A549 (cell line): ENCODE measurements around the gene ACSS3.

Experiments
- HEYL ChIP-seq: fragments of 250-450 bp; sonication (Bioruptor Pico); IDR thresholded peaks from 2 replicates; pipeline ENCODE4 v1.8.0; 2021; ENCODE audit warnings: mild to moderate bottlenecking, moderate library complexity
- MYC ChIP-seq: IDR thresholded peaks from 2 replicates; pipeline ENCODE4 v1.6.1; 2012; ENCODE audit warnings: mild to moderate bottlenecking, inconsistent platforms, low read length, improper control_type of control experiment, borderline replicate concordance

GRCh38 chr12:81083018-81083417, 5.1 kb downstream of the ACSS3 start:
- TF ChIP-seq HEYL (CRISPR knock-in tag) (no peak), MYC (no peak)
